Glomerular visceral epithelial cell (primary cell): ENCODE results near the gene C7orf25.

Experiments used
- DNase-seq: peaks from one replicate; pipeline ENCODE4 v3.0.0-alpha.2; 2016; ENCODE audit errors: extremely low spot score

Gene C7orf25

DNA sequence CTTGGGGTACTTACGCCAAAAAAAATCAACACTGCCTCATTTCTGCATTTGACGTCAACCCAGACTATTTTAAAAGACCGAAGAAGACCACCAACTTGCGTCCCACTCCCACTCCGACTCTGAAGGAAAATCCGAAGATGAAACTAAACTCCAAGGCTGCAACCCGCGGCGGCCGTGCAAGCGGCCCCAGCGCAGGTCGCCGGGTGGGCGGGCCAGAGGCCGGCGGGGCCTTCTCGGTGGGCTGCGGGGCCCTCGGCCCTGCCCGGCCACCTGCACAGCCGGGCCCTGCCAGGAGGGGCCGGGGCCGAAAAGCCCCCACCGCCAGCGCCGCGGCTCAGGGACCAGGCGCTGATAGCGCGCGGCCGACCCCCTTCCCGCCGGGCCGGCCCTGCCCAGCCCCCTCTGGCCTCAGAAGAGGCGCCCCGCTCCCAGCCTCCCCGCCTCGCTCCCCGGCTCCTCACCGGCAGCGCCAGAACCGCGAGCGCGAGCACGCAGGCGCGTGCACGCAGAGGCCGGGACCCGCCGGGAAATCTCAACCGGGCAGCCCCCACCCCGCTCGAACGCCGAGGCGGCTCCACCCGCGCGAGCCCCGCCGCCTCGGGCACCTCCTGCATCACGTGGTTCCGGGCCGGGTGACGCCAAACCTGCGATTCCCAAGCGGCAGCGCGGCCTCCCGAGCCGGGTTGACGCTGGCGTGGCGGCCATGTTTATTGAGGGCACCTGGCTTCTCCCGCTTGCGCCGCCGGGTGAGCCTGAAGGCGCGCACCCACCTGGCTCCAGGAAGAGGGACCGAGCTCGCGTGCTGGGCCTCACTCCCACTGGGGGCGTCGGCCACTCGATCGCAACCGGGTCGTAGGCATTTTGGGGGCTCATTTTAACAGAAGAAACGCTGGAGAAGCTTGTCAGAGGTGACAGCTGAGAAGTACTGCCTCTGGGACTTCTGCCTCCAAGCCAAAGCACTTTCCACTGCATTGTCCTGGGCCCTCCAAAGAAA, at the start of gene C7orf25:
Gene C7orf25, minus strand, starts transcription at position 617 of the 994 bp plus-strand sequence. CDS start 1,170 bp downstream, outside the sequence.
- DNase-seq, result peak; percentile 93

GRCh38 chr7:42961170-42961569, 49.3 kb upstream of the C7orf25 start:
- DNase-seq, result no peak

GRCh38 chr7:42960762-42961161, 48.9 kb upstream of the C7orf25 start:
- no peak for DNase-seq

GRCh38 chr7:42959549-42959948, 47.7 kb upstream of the C7orf25 start:
- no peak for DNase-seq

DNA sequence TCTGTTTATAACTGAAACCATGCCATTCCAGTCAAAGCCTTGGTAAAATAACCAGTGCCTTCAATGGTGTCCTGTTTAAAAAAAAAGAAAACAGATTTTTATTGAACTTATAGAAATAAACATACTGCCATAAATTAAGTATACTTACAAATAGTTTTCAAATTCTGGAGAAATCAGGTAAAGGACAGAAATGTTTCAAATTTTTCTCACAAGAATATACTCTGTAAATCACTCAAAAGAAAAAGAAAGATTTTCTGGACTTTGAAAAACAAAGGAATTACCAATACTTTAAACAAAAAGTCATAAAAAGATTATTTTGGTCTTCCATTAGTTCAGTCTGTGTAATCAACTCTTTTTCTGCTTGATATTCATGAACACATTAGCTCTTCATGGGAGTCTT, 44.2 kb upstream of the C7orf25 start:
- no peak for DNase-seq

GRCh38 chr7:42953994-42954393, 42.1 kb upstream of the C7orf25 start:
- no peak for DNase-seq

DNA sequence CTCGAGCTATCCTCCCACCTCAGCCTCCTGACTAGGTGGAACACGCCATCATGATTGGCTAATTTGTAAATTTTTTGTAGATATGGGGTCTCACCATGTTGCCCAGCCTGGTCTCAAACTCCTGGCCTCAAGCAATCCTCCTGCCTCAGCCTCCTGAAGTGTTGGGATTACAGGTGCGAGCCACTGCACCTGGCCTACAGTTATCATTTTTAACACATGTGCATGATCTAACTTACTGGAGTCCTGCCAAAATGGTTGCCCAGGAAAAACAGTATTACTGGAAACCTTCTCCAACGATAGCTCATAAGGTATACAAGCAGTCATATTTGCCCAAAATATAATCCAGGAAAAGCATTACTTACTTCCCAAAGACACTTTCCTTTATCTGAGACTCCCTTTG, 40.5 kb upstream of the C7orf25 start:
- no peak for DNase-seq

DNA sequence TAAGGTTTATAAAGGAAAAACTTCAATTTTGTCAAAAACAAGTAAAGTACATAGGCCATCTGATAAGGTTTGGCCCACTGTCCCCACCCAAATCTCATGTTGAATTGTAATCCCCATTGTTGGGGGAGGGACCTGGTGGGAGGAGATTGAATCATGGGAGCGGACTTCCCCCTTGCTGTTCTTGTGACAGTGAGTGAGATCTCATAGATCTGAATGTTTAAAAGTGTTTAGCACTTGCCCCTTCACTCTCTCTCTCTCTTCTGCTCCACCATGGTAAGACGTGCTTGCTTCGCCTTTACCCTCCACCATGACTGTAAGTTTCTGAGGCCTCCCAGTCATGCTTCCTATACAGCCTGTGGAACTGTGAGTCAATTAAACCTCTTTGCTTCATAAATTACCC, 38.5 kb upstream of the C7orf25 start:
- DNase-seq, result no peak

DNA sequence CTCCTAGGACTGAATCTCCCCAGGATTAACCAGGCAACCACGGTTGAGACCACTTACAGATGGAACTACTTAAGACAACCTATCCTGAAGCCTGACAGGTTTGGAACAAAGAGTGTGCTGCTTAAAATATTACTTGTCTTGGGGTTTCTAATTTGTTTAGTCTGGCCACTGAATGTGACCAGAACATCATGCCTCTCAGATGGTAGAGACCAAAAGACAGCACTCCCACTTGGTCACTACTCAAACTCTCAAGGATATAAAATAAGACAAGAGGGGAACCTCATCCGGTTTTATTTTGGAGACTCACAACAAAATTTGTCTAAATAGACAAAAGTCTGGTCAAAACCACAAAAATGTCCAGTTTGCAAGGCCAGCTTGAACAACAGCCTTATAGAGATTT, 35.7 kb upstream of the C7orf25 start:
- DNase-seq, result no peak

DNA sequence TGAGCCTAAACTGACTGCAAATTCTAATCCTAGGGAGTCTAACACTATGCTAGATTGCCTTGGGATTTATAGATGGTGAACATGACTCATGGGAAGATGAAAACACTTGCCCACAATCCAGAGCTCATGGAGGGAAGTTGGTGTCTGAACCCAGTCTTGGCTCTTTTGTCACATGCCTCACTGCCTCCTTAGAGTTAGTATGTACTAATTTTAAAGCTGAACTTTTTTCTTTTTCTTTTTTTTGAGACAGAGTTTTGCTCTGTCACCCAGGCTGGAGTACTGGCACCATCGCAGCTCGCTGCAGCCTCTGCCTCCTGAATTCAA, 34.7 kb upstream of the C7orf25 start:
- no peak for DNase-seq

- DNase-seq, result no peak
Observed at GRCh38 chr7:42945821-42946626, 34.2 kb upstream of the C7orf25 start.

DNA sequence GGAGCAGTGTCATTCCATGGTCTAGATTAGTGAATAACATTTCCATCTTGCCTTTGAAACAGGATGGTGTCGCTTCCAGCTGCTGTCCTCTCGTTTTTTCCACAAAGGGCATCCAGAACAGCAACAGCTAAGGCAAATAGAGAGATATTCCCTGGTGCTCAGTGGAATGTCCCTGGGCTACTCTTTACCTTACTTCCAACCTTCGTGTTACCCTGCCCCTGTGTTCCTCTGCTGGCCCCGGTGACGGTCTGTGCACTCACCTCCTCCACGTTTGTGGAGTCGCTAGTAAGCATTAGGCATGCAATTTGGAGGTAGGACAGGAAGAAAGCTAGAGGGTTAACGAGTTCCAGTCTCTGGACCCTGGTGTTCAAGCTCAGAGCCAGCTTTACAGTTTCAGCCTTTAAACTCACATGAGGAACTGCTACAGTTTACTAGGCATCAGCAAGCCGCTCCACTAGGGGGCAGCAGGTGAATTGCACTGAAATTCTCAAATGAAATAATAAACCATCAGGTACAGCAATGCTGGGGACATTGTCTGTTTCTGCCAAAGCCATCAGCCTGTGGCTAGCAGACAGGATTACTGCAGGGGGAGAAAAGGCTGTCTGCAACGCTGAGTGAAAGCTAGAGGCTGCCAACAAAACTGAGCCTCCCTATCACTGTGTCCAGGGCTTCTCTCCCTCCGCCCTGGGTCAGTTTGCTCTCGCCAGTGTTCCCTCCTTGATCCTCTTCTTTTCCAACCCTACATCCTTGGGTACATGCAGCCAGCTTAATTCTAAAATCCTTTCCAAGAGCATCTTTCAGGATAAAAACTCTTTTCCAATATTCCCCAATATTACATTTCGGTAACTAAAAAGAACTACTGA, 29.3 kb upstream of the C7orf25 start:
- peak; percentile 62 for DNase-seq

DNA sequence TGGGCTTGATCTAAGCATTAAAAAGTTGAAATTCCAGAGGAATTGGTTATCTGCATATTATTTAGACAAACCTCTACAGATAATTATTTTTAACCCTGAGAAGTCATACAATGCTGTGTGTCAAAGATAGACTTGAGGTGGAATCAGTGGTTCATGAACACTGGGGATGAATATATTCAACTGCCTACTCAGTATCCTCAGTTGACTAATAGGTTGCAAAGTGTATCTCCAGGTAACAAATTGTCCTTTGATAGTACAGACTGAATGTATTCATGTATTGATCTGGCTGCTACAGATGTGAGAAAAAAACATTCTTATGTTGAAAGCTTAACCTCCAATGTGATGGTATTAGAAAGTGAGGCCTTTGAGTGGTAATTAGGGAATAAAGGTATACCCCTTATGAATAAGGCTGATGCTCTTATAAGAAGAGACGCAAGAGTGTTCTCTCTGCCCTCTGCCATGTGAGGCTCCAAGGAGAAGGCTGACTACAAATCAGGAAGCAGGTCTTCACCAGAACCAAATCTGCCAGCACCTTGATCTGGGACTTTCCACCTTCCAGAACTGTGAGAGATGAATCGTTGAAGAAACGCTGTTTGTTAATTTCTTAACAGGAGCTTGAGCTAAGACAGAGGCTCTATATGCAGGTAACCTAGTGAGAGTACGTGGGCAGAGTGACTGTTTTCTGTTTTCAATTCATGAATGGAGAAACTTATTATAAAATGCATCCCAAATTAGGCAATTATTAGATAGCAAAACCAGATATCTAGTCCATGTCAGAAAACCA, 27.8 kb upstream of the C7orf25 start:
- no peak for DNase-seq

GRCh38 chr7:42935861-42936260, 24.0 kb upstream of the C7orf25 start:
- no peak for DNase-seq

DNA sequence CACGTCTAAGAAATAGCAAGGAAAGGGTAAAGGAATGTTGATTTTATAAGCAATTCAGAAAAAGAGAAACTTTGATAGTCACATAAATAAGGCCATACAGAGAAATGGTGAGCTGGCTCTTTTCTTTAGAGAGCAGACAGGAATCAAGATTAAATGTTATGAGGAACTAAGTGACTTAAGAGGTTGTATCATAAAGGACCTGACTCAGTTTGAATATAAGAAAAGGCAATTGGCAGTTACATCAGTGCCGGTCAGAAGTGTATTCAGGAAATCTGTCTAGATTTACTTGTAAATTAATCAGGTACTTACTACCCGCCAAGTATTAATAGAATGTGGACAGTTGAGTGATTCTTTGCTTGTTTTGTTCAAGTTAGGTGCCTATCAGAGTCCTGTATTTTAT, 22.4 kb upstream of the C7orf25 start:
- no peak for DNase-seq

GRCh38 chr7:42932811-42933591, 21.1 kb upstream of the C7orf25 start:
- peak; percentile 25 for DNase-seq

GRCh38 chr7:42931834-42932651, 20.2 kb upstream of the C7orf25 start, which contains the start of the genes MRPL32 and PSMA2:
Gene MRPL32 (plus strand): TSS chr7:42932376. CDS start chr7:42932387, 11 bp downstream.
Gene PSMA2 (minus strand): TSS chr7:42932174. CDS start chr7:42932158, 16 bp downstream.
- peak; percentile 96 for DNase-seq

- DNase-seq, result no peak
Observed at GRCh38 chr7:42931447-42931833, 19.6 kb upstream of the C7orf25 start.

GRCh38 chr7:42930889-42931288, 19.0 kb upstream of the C7orf25 start:
- no peak for DNase-seq
